Astrocyte (in vitro differentiated cells and primary cell): ENCODE results near the gene PDE6H.

Experiments used
- EZH2 ChIP-seq: IDR thresholded peaks from 2 replicates; pipeline ENCODE4 v1.6.1; 2012; ENCODE audit warnings: mild to moderate bottlenecking, low read length, inconsistent platforms; ENCODE audit not compliant: insufficient read depth
- TF ChIP-seq, protein P1 (sequence below): IDR thresholded peaks from 2 replicates; pipeline ENCODE4 v1.5.1; 2011; ENCODE audit warnings: low read depth, mild to moderate bottlenecking, inconsistent platforms, low read length, moderate library complexity; ENCODE audit not compliant: insufficient read depth

DNA sequence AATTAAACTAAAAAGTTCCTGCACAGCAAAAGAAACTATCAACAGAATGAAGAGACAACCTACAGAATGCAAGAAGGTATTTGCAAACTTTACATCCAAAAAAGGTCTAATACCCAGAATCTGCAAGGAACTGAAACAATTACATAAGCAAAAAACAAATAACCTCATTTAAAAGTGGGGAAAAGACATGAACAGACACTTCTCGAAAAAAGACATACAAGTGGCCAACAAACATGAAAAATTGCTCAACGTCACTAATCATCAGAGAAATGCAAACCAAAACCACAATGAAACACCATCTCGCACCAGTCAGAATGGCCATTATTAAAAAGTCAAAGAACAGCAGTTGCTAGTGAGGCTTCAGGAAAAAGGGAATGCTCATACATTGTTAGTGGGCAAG, 15.2 kb downstream of the PDE6H start:
- TF ChIP-seq, protein P1, sequence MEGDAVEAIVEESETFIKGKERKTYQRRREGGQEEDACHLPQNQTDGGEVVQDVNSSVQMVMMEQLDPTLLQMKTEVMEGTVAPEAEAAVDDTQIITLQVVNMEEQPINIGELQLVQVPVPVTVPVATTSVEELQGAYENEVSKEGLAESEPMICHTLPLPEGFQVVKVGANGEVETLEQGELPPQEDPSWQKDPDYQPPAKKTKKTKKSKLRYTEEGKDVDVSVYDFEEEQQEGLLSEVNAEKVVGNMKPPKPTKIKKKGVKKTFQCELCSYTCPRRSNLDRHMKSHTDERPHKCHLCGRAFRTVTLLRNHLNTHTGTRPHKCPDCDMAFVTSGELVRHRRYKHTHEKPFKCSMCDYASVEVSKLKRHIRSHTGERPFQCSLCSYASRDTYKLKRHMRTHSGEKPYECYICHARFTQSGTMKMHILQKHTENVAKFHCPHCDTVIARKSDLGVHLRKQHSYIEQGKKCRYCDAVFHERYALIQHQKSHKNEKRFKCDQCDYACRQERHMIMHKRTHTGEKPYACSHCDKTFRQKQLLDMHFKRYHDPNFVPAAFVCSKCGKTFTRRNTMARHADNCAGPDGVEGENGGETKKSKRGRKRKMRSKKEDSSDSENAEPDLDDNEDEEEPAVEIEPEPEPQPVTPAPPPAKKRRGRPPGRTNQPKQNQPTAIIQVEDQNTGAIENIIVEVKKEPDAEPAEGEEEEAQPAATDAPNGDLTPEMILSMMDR, result no peak
- no peak for TF ChIP-seq EZH2
